Gastroesophageal sphincter (tissue), 3 donors: ENCODE measurements around the gene NMS.

Source experiments
- CTCF ChIP-seq, 4 experiments: fragments of 200-600 bp in 2 of 4; fragments of 450-650 bp in 2 of 4; sonication (generic) in 1 of 4; IDR thresholded peaks; one replicate each; pipeline ENCODE4 v1.5.1; 2017 to 2019; ENCODE audit warnings: antibody characterized with exemption in 4 of 4, mild to moderate bottlenecking in 2 of 4, moderate library complexity in 2 of 4
- EP300 ChIP-seq: sonication (generic); formaldehyde crosslinking; IDR thresholded peaks from one replicate; pipeline ENCODE4 v1.6.1; 2017; ENCODE audit warnings: antibody characterized with exemption, mild to moderate bottlenecking
- POLR2A ChIP-seq, 2 donors: fragments of 450-650 bp; IDR thresholded peaks; one replicate each; pipeline ENCODE4 v1.6.1; 2017; ENCODE audit warnings: antibody characterized with exemption in 2 of 2, mild to moderate bottlenecking in 2 of 2, moderate library complexity in 1 of 2
- POLR2AphosphoS5 ChIP-seq: sonication (generic); formaldehyde crosslinking; IDR thresholded peaks from one replicate; pipeline ENCODE4 v1.6.1; 2017; ENCODE audit warnings: antibody characterized with exemption

- no peak for TF ChIP-seq POLR2AphosphoS5
- no peak for TF ChIP-seq POLR2A (IDR thresholded peaks at IDR 0.05)
- no peak for TF ChIP-seq CTCF (IDR thresholded peaks at IDR 0.05)
- no peak for TF ChIP-seq EP300
Observed at GRCh38 chr2:100476606-100477005, 6.3 kb downstream of the NMS start.
